Measurements from ENCODE around the gene FAF1. TPM values are rescaled to one million over a fixed set of nuclear protein-coding genes. Genes with fewer than 3 reads are reported as not detected.

The FAF1 gene
- total RNA-seq, 1 experiment from 2014 or later = 78.7 TPM

GRCh38 chr1:50427086-50427817 lies 532.8 kb downstream of the FAF1 start:
- Histone ChIP-seq H3K4me1 (no peaks in the 10 kb centered on the region), H3K9me3 (no peaks in the 10 kb centered on the region), H3K4me3 (ENCODE audit: low read depth, low read length) (no peak overlapping the region; the same call in 1 of the 2 replicates), H3K27me3 (replicated peaks; ENCODE audit: control insufficient read depth, insufficient read depth, low read length) (peaks cover 3% of the 10 kb centered on the region; the same call in 1 of the 2 replicates), H3K36me3 (ENCODE audit: control insufficient read depth, insufficient read depth, low read length) (no peaks in the 10 kb centered on the region)
- no peak for DNase-seq
- POLR2A ChIA-PET = no interaction called here
- intact Hi-C loops (cut with micrococcal nuclease; ENCODE audit: unreplicated experiment) = loop anchor here (10.0 kb wide), 1 partner anchor 118 kb away; no protein-coding TSS in a partner anchor
- TF ChIP-seq CTCF (IDR thresholded peaks at IDR 0.05; ENCODE audit: insufficient read depth in 1 of 2, low read depth in 1 of 2, low read length in 1 of 2, severe bottlenecking in 1 of 2, unreplicated experiment in 1 of 2) = no peak
- Mint-ChIP-seq H3K4me1 (ENCODE audit: low read depth, unreplicated experiment) (peaks cover 6% of the 10 kb centered on the region), H3K27ac (ENCODE audit: unreplicated experiment) (no peak overlapping the region), H3K27me3 (ENCODE audit: insufficient read depth, unreplicated experiment) (peaks cover 30% of the 10 kb centered on the region), H3K9me3 (ENCODE audit: unreplicated experiment) (no peaks in the 10 kb centered on the region), H3K4me3 (ENCODE audit: unreplicated experiment) (peak overlapping the region; percentile 59), H3K36me3 (ENCODE audit: insufficient read depth, unreplicated experiment) (peaks cover 30% of the 10 kb centered on the region)
- CTCF ChIA-PET = no interaction called here
- no TSS peak for BruUV-seq (replicated peaks)

- Mint-ChIP-seq H3K4me1 (ENCODE audit: low read depth, unreplicated experiment) (peaks cover 6% of the 10 kb centered on the region), H3K9me3 (ENCODE audit: unreplicated experiment) (no peaks in the 10 kb centered on the region), H3K27ac (ENCODE audit: unreplicated experiment) (no peak overlapping the region), H3K27me3 (ENCODE audit: insufficient read depth, unreplicated experiment) (peaks cover 30% of the 10 kb centered on the region), H3K36me3 (ENCODE audit: insufficient read depth, unreplicated experiment) (peaks cover 29% of the 10 kb centered on the region), H3K4me3 (ENCODE audit: unreplicated experiment) (no peak overlapping the region)
- no peaks in the 10 kb centered on the region for H3K36me3 ChIP-seq (ENCODE audit: control insufficient read depth, insufficient read depth, low read length)
- no peaks in the 10 kb centered on the region for H3K9me3 ChIP-seq
- BruUV-seq (replicated peaks) = no TSS peak
- peaks cover 3% of the 10 kb centered on the region; the same call in 1 of the 2 replicates for H3K27me3 ChIP-seq (replicated peaks; ENCODE audit: control insufficient read depth, insufficient read depth, low read length)
- no peak for DNase-seq
- no peaks in the 10 kb centered on the region for H3K4me1 ChIP-seq
- CTCF ChIA-PET = no interaction called here
- intact Hi-C loops (cut with micrococcal nuclease; ENCODE audit: unreplicated experiment) = loop anchor here (10.0 kb wide), 1 partner anchor 118 kb away; no protein-coding TSS in a partner anchor
- TF ChIP-seq CTCF (IDR thresholded peaks at IDR 0.05; ENCODE audit: insufficient read depth in 1 of 2, low read depth in 1 of 2, low read length in 1 of 2, severe bottlenecking in 1 of 2, unreplicated experiment in 1 of 2) = no peak
- POLR2A ChIA-PET = no interaction called here
- no peak overlapping the region for H3K4me3 ChIP-seq (ENCODE audit: low read depth, low read length)
These were observed 533.4 kb downstream of the FAF1 start for GRCh38 chr1:50426702-50427085.

- BruUV-seq (replicated peaks) = no TSS peak
- no peaks in the 10 kb centered on the region for H3K4me1 ChIP-seq
- Mint-ChIP-seq H3K4me3 (ENCODE audit: unreplicated experiment) (no peak overlapping the region), H3K27me3 (ENCODE audit: insufficient read depth, unreplicated experiment) (peaks cover 30% of the 10 kb centered on the region), H3K9me3 (ENCODE audit: unreplicated experiment) (no peaks in the 10 kb centered on the region), H3K36me3 (ENCODE audit: insufficient read depth, unreplicated experiment) (peaks cover 26% of the 10 kb centered on the region), H3K27ac (ENCODE audit: unreplicated experiment) (no peak overlapping the region), H3K4me1 (ENCODE audit: low read depth, unreplicated experiment) (peaks cover 6% of the 10 kb centered on the region)
- H3K9me3 ChIP-seq = no peaks in the 10 kb centered on the region
- no peak for TF ChIP-seq CTCF (IDR thresholded peaks at IDR 0.05; ENCODE audit: insufficient read depth in 1 of 2, low read depth in 1 of 2, low read length in 1 of 2, severe bottlenecking in 1 of 2, unreplicated experiment in 1 of 2)
- H3K36me3 ChIP-seq (ENCODE audit: control insufficient read depth, insufficient read depth, low read length) = no peaks in the 10 kb centered on the region
- POLR2A ChIA-PET = no interaction called here
- DNase-seq = no peak
- intact Hi-C loops (cut with micrococcal nuclease; ENCODE audit: unreplicated experiment) = loop anchor here (10.0 kb wide), 1 partner anchor 119 kb away; no protein-coding TSS in a partner anchor
- no peak overlapping the region for H3K4me3 ChIP-seq (ENCODE audit: low read depth, low read length)
- CTCF ChIA-PET = no interaction called here
- H3K27me3 ChIP-seq (replicated peaks; ENCODE audit: control insufficient read depth, insufficient read depth, low read length) = peaks cover 3% of the 10 kb centered on the region; the same call in 1 of the 2 replicates
These were observed 533.9 kb downstream of the FAF1 start for GRCh38 chr1:50426108-50426700.
